RCC 7860 (cell line): ENCODE data around the gene SPAG4.
A peak's percentile ranks its signal among the peaks of the same experiment; 100 is the strongest.

ENCODE experiments used
- DNase-seq: peaks from one replicate; pipeline ENCODE4 v3.0.0-alpha.2; 2015; ENCODE audit warnings: low spot score
- FAIRE-seq: peaks from 2 replicates; lab custom pipeline; 2012; peaks lifted over from hg19 to GRCh38; lab: Jason Lieb, UNC

Gene SPAG4

DNA sequence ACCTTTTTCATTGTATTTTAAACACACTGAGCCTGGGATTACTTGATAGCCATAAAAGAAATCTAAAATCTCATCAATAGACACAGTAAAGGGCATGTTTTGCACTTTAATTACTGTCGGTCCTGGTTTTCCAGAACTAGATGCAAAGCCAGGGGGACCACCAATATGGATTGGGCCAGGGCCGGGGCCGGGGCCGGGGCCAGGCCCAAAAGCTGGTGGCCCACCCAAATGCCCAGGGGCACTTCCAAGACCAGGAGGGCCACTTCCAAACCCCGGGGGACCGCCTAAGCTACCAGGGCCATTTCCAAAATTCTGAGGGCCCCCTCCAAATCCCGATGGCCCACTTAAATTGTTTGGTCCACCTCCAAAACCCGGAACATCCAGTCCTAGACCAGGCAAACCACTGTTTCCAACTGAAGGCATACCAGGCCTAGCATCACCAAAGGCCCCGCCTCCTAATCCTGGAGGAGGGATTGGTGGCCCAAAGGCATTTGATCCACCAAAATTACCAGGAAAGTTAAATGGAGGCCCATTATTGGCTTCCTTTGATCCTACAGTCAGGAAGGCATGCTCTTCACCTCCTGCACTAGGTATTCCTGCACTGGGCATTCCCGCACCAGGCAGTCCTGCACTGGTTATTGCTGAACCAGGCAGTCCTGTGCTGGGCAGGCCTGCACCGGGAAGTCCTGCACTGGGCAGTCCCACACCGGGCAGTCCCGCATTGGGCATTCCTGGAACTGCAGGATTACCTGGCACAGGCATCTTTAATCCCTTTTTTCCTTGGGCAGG is 37.2 kb downstream of the SPAG4 start:
- DNase-seq: no peak
- FAIRE-seq: no peak

DNA sequence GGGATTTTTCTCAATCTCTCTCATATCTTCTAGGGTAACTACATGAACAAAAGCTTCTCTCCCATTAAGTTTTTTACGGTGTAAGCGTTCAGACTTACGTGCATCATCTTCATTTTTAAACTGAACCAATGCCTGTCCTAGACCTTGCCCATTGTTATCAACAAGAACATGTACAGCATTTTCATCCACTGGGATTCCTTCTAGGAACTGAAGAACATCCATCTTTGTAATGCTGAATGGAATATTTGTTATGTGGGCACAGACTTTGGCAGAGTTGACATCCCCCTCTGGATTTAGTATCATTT is 37.8 kb downstream of the SPAG4 start:
- FAIRE-seq (no peak), DNase-seq (no peak)

DNA sequence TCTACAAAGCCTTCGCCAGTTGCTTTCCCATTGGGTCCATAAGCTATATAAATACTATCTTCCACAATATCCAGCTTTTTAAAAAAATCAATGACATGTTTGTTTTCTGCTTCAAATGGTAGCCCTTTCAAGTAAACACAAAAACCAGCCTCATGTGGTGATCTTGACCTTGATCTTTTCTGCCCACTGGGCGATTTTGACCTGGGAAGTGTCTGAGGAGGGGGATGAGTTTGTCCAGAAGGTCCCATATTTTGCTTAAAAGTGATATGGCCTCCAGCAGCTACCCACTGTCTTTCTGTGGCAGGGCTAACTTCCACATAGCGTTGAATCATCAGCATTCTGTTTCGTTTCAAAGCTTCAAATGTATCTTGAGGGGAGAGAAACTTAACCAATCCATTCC is 38.3 kb downstream of the SPAG4 start:
- FAIRE-seq: no peak

DNA sequence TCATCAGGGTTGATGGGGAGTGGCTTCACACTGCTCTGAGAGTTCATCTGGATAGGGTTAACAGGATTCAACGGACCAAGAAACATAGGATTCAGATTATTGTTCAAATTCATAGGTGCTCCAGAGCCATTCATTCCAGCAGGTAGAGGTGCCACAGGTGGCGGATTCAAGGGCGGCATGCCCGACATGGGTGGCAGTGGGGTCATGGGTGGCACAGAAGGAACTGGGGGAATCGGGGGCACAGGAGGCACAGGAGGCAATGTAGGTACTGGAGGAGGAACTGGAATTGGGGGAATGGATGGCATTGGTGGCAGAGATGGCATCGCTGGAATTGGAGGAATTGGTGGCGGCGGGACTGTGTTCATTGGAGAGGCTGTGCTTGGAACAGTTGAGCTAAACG is 38.8 kb downstream of the SPAG4 start:
- no peak for FAIRE-seq
- DNase-seq: no peak

More for the DNA sequence above, 38.3 kb downstream of the SPAG4 start:
- no peak for DNase-seq

DNA sequence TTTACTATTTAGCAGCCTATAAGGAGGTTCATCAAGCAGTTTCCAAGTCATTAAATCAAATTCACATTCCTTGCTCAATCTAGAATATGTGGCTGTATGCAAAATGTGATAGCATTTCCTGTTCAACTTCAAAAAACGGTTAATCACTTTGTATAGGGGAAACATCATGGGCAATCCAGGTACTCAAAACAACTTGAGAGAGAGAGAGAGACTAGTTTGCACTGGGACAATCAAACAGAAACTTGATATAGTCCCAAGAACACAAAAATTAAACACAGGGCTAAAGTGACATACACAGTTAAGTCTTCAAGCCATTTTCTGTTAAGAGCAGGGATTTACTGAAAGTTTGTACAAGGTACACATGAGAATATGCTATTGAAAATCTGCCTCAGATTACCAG is 41.6 kb downstream of the SPAG4 start:
- FAIRE-seq (no peak), DNase-seq (no peak)

DNA sequence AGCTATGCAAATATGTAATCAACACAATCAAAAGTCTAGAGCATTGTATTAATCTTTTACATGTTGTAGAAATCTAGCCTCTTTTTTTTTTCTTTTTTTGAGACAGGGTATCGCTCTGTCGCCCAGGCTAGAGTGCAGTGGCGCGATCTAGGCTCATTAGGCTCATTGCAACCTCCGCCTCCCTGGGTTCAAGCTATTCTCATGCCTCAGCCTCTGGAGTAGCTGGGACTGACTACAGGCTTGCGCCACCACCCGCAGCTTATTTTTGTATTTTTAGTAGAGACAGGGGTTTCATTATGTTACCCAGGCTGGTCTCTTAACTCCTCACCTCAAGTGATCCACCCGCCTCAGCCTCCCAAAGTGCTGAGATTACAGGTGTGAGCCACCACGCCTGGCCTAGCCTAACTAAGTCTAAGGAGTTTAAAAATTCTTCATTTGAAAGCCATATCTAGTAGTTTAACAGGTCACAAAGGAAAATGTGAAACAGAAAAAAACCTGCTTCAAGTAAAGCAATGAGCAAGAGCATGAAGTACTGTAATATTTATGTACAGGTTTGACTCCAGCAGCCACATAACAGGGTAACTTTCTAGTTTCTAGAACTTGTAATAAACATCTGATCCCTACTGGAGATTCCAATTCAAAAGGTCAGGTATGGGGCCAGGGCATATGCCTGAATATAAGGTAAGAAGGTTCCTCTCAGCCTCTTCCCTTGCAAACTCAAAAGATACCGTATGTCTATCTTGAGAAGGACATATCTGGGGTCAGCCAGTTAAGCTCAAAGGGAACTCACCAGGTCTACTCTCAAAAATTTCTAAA is 44.7 kb downstream of the SPAG4 start:
- no peak for DNase-seq
- FAIRE-seq: no peak

DNA sequence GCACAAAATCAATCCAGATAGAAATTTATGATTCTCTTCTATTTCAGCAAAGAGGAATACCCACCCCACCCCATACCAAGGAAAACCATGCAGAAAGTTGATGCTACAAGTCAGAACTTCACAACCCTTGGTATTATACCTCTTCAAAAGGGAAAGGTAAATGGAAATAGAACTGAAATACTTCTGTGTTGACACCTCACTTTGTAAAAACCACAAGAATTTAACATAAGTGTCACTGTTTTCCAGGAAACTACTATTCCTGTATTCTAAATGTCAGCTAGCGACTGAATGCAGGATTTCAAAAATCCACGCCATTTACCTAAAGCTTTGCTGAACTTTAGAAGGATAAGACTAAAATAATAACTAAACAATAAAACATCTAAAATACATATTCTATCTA is 45.4 kb downstream of the SPAG4 start:
- FAIRE-seq: peak; percentile 80
- peak; percentile 47 for DNase-seq

DNA sequence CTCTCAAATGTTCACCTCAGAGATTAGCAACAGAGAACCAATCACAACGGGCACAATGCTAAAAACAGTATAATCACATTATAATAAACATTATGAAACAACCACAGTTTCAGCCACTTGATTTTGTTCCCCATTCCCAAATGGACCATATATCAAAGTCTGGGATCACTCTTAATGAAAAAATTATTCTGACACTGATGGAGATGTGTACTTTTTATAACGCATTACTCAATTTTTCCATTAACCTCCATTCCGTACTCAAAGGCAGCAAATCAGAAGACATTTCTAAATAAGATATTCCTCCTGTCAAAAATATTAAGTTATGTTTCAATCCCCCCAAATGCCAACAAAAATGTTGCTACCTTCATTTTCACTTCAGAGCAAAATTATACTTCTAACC is 46.3 kb downstream of the SPAG4 start:
- no peak for DNase-seq
- FAIRE-seq: no peak

DNA sequence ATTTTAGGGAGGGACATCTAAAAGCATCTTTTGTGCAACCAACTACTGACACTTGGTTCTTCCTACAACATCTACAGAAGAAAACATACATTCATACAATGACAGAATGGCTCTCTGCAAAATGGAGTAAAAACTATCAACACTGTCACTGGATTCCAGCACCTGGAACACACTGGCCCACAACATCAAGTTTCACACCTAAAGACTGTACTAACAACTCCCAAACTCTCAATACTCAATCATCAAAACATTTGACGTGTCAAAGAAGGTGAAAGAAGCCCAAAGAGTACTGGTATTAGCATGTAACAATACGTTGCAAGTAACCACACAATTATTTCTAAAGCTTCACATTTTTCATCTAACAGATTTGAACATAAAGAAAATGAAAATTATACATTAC is 46.9 kb downstream of the SPAG4 start:
- FAIRE-seq: no peak
- DNase-seq: no peak

DNA sequence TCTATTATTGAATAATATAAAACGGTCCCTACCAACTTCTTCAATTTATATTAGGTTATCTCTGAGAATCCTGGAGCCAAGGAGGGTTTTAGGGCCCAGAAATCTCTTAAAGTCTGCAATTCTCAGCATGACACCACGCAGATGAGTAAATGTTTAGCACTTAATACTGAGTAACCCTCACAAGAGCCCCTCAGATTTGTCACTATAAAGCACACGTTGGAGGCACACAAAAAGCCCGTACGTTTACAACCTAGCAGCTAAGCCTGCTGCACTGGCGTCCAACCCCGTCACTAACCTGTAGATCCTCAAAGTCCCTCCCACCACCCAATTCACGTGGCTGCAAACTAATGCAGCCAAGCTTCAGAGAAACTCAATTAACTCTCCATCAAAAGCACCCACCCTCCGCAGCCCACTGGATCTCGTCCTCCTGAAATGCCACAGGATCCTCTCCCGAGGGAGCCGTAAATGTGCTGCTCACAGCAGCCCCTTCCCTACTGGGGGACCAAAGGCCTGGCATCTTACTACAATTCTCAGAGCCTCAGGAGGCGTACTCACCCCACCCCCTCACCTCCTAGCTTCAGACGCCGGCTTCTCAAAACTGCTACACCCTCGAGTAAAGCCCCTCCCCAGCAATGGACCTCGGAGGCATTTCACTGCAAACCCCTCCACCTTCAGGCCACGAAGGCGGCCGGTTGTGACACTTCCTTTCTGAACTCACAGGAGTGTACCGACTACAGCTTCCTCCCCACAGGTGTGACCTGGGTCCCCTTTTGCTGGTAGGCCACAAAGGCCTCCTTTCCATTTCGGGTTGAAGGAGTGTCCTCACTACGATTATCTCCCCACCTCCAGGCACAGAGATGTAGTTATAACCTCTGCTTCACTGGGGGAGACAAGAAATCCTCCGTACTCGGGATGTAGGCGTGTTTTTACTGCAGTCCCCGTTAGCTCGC is 48.2 kb downstream of the SPAG4 start:
- DNase-seq (peak; percentile 37), FAIRE-seq (no peak)

DNA sequence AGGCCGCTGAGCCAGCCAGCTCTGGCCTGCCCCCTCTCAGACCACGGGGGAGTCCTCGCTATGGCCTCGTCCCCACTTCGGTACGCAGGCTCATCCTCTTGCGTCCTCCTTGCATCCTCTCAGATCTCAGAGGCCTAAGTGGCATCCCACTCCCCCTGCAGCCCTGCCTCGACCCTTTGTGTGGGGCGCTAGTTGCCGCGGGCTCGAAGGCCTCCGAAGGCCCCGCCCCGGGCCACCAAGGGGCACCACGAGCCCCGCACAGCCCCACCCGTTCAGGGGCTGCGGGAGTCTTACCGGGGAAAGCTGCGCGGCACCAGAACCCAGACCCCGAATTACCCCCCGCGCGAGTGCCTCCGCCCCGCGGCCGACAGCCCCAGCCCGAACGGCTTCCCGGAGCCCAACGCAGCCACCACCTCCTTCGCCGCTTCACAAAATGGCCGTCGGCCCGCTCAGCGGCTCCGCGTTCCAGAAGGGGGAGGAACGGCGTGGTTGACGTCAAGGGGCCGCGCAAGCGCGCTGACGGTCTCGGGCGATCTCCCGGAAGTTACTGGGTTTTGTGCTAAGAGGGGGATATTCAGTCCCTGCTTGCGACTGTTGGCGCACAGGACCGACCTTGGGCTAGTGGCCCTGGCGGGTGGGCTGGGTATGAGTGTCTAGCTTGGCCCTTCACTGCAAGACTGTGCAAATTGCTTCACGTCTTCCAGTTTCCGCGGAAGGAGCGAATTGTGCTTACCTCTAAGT is 49.0 kb downstream of the SPAG4 start, which contains the start of the genes CPNE1 and RBM12:
TSS of gene CPNE1 (minus strand) at position 435 of the 741 bp plus-strand sequence. CDS start 31,977 bp downstream, outside the sequence.
TSS of gene RBM12 (minus strand) at position 435 of the 741 bp plus-strand sequence. CDS start 9,578 bp downstream, outside the sequence.
- DNase-seq (peak; percentile 89), FAIRE-seq (peak; percentile 53)

DNA sequence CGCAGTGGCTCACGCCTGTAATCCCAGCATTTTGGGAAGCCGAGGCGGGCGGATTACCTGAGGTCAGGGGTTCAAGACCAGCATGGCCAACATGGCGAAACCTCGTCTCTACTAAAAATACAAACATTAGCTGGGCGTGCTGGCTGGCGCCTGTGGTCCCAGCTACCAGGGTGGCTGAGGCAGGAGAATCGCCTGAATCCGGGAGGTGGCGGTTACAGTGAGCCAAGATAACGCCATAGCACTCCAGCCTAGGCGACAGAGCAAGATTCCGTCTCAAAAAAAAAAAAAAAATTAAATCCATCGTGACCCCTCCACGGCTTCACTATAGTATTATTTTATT is 50.3 kb downstream of the SPAG4 start:
- DNase-seq (no peak), FAIRE-seq (no peak)

DNA sequence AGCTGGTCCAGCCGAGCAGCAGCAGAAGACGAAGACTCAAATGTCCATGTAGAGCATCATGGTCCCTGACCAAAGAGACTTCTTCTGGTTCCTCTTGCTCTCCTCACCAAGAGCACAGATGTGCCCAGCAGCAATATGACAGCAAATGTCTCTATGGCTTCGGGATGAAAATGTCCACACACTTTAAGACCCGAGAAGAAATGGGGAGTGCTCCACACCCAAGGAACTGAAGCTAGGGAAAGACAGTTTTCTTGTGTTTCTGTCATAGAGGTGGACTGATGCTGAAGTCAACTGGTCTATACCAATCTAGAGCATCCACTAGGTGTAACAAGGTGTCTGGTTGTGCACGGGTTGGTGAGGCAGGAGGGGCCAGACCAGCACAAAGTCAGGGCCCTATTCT is 53.6 kb downstream of the SPAG4 start:
- DNase-seq (no peak), FAIRE-seq (no peak)

DNA sequence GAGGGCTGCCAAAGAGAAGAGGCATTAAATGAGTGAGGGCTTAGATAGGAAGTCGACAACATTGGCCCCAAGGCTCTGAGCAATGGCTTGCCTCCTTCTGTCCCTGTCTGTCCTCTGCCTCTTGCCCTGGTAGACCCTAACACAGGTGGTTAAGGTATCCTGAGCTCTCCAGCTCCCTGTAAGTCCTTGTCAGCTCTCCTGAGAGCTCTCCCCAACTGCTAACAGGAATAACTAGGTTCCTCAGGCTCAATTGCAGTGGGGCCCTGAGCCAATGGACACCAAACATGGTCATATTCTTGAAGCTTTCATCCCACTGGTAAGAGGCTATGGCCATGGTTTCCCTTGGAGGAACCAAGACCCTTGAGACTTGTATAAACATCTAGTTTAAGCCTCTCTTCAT is 54.1 kb downstream of the SPAG4 start:
- no peak for DNase-seq
- FAIRE-seq: no peak
